Heart right ventricle (tissue), 16 donors: ENCODE data around the gene COL17A1. TPM values are rescaled to one million over a fixed set of nuclear protein-coding genes. Genes with fewer than 3 reads are reported as not detected.

Experiments
- ATAC-seq, 8 donors: fragments of 200-7000 bp; cut with Tn5 transposase; one replicate each; pipeline ENCODE4 v1.9.1; 2020; ENCODE audit warnings: mild to moderate bottlenecking in 8 of 8, moderate library complexity in 8 of 8, moderate number of reproducible peaks in 1 of 8
- DNase-seq, 2 donors: peaks; one replicate each; pipeline ENCODE4 v3.0.0-alpha.2; 2020
- H3K27ac ChIP-seq, 10 donors: fragments of 200-600 bp; sonication (generic) in 2 of 10; one replicate each; pipeline versions ENCODE4 v1.5.0 to v1.8.0; 2020 to 2022; ENCODE audit warnings: mild to moderate bottlenecking in 3 of 10
- H3K27me3 ChIP-seq, 7 donors: fragments of 200-600 bp; one replicate each; pipeline ENCODE4 v1.8.0; 2021 to 2022; ENCODE audit warnings: mild to moderate bottlenecking in 2 of 7
- H3K36me3 ChIP-seq, 9 donors: fragments of 200-600 bp; sonication (generic) in 1 of 9; one replicate each; pipeline versions ENCODE4 v1.5.0 to v1.8.0; 2020 to 2022; ENCODE audit warnings: mild to moderate bottlenecking in 2 of 9
- H3K4me1 ChIP-seq, 9 donors: fragments of 200-600 bp; sonication (generic) in 1 of 9; one replicate each; pipeline versions ENCODE4 v1.5.0 to v1.8.0; 2020 to 2022; ENCODE audit warnings: mild to moderate bottlenecking in 4 of 9
- H3K4me3 ChIP-seq, 10 donors: fragments of 200-600 bp; sonication (generic) in 2 of 10; one replicate each; pipeline versions ENCODE4 v1.5.0 to v1.8.0; 2020 to 2022; ENCODE audit warnings: mild to moderate bottlenecking in 7 of 10, moderate library complexity in 2 of 10
- H3K9me3 ChIP-seq, 11 donors: fragments of 200-600 bp in 10 of 11; sonication (generic) in 2 of 11; one replicate each; pipeline versions ENCODE4 v1.5.0 to v1.8.0; 2013 to 2022; ENCODE audit warnings: mild to moderate bottlenecking in 2 of 11, control low read depth in 1 of 11, moderate library complexity in 1 of 11
- WGBS, 2 donors: extraction: QIAGEN DNeasy Blood & Tissue Kit; methylation state at CpG; one replicate each; pipeline ENCODE4 v1.1.7; 2013; ENCODE audit warnings: inconsistent platforms in 1 of 2; 5-methylcytosine and 5-hydroxymethylcytosine counted together
- intact Hi-C, 10 donors: fragments of 100-400 bp; cut with DNase I; formaldehyde crosslinking; loops; one replicate each; pipeline versions ENCODE4 v1.11.1 to v1.14.2; 2022
- polyA plus RNA-seq, 2 donors: library from polyadenylated mRNA; stranded (reverse); fragments of 200-250 nt; gene quantifications; one replicate each; pipeline ENCODE4 v1.2.3, GENCODE V29; 2013
- total RNA-seq, 10 donors: library from RNA; stranded (reverse); fragmentation: NEBNext Ultra II Directional in 3 of 10; extraction: Animal tissue kit (Norgen Biotek cat#: 25700) in 3 of 10; gene quantifications; one replicate each; pipeline versions ENCODE4 v1.2.1 to v1.2.4, GENCODE V29; 2021 to 2023
- TF ChIP-seq, protein P1 (sequence below), 9 donors: fragments of 200-600 bp; sonication (generic) in 2 of 9; IDR thresholded peaks; one replicate each; pipeline versions ENCODE4 v1.5.0 to v1.8.0; 2021 to 2022; ENCODE audit warnings: antibody characterized with exemption in 9 of 9, mild to moderate bottlenecking in 5 of 9, moderate library complexity in 1 of 9
- donor health status: Arrhythmogenic right ventricular cardiomyopathy.
- donor health status: ischemic (EF 13 %, LVEDD 7.1; RV severe dilation, severe dysfunction).
- donor health status: healthy with polysubstance abuse.
- donor health status: DM: no; HTN: yes; CAD: no.
- donor health status: DM: no; HTN: no; CAD: no.
- donor health status: ischemic (EF 25% LVEDD 6.9; RV normal size, moderate dysfunction).
- donor health status: ischemic (EF 25% LVEDD 5.7; RV mildly dilated, moderate dysfunction).
- donor health status: healthy.
- donor health status: DM: yes; HTN: yes; CAD: no.
- donor health status: Ischemic cardiomyopathy.
- donor health status: ischemic (EF 35%, LVEDD 5.7; RV mildly dilated, moderate dysfunction).
- donor health status: nonischemic (EF 11% LVEDD 7.7; RV severe dilation, severe dysfunction).
- donor health status: DM: yes; HTN: yes; CAD: no.
- donor health status: PGD.
- donor health status: ischemic (EF 29% LVEDD 5.4; RV normal size, mild dysfunction).
- donor health status: nonischemic (EF 23%, LVEDD 6.1; RV moderate dilation, normal function).

Gene COL17A1
- total and polyA plus RNA-seq, 12 donors: 0.10 to 0.39 (median 0.16) TPM; not detected in 6

GRCh38 chr10:104120903-104121484 is 35.3 kb upstream of the COL17A1 start:
- peaks cover 0 to 24% (median 12%) of the 10 kb centered on the region in 9 donors for H3K4me1 ChIP-seq
- H3K4me3 ChIP-seq: peak overlapping the region; percentile 54 to 88 (median 78)
- H3K27me3 ChIP-seq: no peaks in the 10 kb centered on the region
- WGBS, 2 donors: 0% methylated on average over 28 of the region's 28 CpGs
- DNase-seq (peak; percentile 84 to 96), ATAC-seq (peak; percentile 71 to 90 (median 80))
- no peaks in the 10 kb centered on the region for H3K9me3 ChIP-seq
- TF ChIP-seq, protein P1, sequence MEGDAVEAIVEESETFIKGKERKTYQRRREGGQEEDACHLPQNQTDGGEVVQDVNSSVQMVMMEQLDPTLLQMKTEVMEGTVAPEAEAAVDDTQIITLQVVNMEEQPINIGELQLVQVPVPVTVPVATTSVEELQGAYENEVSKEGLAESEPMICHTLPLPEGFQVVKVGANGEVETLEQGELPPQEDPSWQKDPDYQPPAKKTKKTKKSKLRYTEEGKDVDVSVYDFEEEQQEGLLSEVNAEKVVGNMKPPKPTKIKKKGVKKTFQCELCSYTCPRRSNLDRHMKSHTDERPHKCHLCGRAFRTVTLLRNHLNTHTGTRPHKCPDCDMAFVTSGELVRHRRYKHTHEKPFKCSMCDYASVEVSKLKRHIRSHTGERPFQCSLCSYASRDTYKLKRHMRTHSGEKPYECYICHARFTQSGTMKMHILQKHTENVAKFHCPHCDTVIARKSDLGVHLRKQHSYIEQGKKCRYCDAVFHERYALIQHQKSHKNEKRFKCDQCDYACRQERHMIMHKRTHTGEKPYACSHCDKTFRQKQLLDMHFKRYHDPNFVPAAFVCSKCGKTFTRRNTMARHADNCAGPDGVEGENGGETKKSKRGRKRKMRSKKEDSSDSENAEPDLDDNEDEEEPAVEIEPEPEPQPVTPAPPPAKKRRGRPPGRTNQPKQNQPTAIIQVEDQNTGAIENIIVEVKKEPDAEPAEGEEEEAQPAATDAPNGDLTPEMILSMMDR (IDR thresholded peaks at IDR 0.05): no peak
- peak overlapping the region; percentile 89 to 100 (median 98) for H3K27ac ChIP-seq
- intact Hi-C loops: loop anchor here in 8 of 10 donors (1.0 to 10.0 kb wide), 16 partner anchors 44 to 236 kb away; partner anchors contain the start of genes SLK (in 5 of the 8), GSTO1 (in 3 of the 8) and STN1 (in 1 of the 8)
- H3K36me3 ChIP-seq: peaks cover 0 to 26% (median 0%) of the 10 kb centered on the region in 9 donors

- peaks cover 0 to 24% (median 12%) of the 10 kb centered on the region in 9 donors for H3K4me1 ChIP-seq
- intact Hi-C loops: loop anchor here in 8 of 10 donors (2.0 to 10.0 kb wide), 15 partner anchors 44 to 236 kb away; partner anchors contain the start of genes SLK (in 5 of the 8), GSTO1 (in 3 of the 8) and STN1 (in 1 of the 8)
Observed at GRCh38 chr10:104120512-104120902, 34.8 kb upstream of the COL17A1 start.

DNA sequence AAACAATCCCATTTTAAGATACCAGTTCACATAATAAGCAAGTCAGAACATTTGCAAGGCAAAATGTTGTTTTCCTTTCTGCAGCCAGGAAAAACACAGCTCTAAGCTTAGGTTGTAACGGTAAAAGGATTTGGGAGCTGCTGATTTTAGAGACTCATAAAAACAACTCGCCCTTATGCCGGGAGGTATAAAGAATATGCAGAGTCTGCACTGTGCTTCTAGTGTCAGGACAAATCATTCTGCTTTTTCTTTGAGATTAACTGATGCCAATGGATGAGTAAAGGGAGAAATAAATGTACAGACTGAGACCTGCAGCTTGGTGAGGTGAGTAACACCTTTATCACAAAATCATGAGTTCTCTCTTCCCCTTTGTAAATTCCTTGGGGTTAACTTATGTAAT is 34.3 kb upstream of the COL17A1 start:
- Histone ChIP-seq H3K4me1 (peaks cover 0 to 24% (median 12%) of the 10 kb centered on the region in 9 donors), H3K36me3 (peaks cover 0 to 16% (median 0%) of the 10 kb centered on the region in 9 donors), H3K27ac (peak overlapping the region in 9 of 10 donors; percentile 94 to 100 (median 99)), H3K27me3 (no peaks in the 10 kb centered on the region), H3K9me3 (no peaks in the 10 kb centered on the region), H3K4me3 (no peak overlapping the region)
- TF ChIP-seq, protein P1 (IDR thresholded peaks at IDR 0.05): no peak
- intact Hi-C loops: loop anchor here in 9 of 10 donors (2.0 to 10.0 kb wide), 16 partner anchors 43 to 235 kb away; partner anchors contain the start of genes SLK (in 5 of the 9), GSTO1 (in 3 of the 9) and STN1 (in 1 of the 9)
- whole genome bisulfite sequencing, 2 donors: 73 to 84% methylated on average over 3 of the region's 3 CpGs
- ATAC-seq (no peak), DNase-seq (no peak)

More at GRCh38 chr10:104120512-104120902, 34.8 kb upstream of the COL17A1 start:
- no peaks in the 10 kb centered on the region for H3K27me3 ChIP-seq
- no peak for DNase-seq
- no peak for ATAC-seq
- H3K9me3 ChIP-seq: no peaks in the 10 kb centered on the region
- peak overlapping the region; percentile 54 to 88 (median 78) for H3K4me3 ChIP-seq
- peak overlapping the region; percentile 89 to 100 (median 98) for H3K27ac ChIP-seq
- H3K36me3 ChIP-seq: peaks cover 0 to 21% (median 0%) of the 10 kb centered on the region in 9 donors
- TF ChIP-seq, protein P1 (IDR thresholded peaks at IDR 0.05): no peak
- WGBS, 2 donors: 26 to 33% methylated on average over 2 of the region's 2 CpGs

DNA sequence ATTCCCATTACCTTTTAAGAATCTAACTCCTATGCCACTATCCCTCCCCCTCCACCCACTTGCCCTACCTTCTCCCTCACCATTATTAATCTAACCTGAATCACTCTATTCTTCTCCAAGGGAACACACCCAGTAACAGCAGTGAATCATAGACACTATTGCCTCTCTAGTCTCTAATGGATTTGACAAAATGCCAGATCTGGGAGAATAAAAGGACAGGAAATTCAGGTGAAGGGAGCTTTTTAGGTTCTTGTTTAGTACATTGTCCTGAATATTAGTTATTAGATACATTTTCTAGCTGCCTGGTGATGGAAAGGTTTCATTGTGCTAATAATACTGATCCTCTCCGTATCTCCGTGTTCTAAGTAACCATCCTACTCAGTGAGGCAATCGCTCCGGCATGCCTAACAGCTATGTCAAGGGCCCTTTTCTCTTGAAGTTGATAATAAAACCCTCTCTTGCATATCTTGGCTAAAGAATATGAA is 32.2 kb upstream of the COL17A1 start:
- no peak overlapping the region for H3K4me3 ChIP-seq
- peaks cover 0 to 17% (median 12%) of the 10 kb centered on the region in 9 donors for H3K4me1 ChIP-seq
- 67 to 78% methylated on average over 4 of the region's 4 CpGs for WGBS, 2 donors
- H3K36me3 ChIP-seq: no peaks in the 10 kb centered on the region
- DNase-seq (no peak), ATAC-seq (no peak)
- no peaks in the 10 kb centered on the region for H3K27me3 ChIP-seq
- TF ChIP-seq, protein P1 (IDR thresholded peaks at IDR 0.05): no peak
- H3K9me3 ChIP-seq: no peaks in the 10 kb centered on the region
- H3K27ac ChIP-seq: no peak overlapping the region
- intact Hi-C loops: loop anchor here in 1 of 10 donors (10.0 kb wide), 1 partner anchor 73 kb away; no protein-coding TSS in a partner anchor
